Duodenal mucosa (tissue), 2 donors: ENCODE results near the gene OSBPL10.

Experiments used
- H3K27ac ChIP-seq: one replicate; pipeline ENCODE4 v1.7.0; 2013; ENCODE audit warnings: low read depth, low read length
- H3K27me3 ChIP-seq, 2 donors: one replicate each; pipeline ENCODE4 v1.7.0; 2013; ENCODE audit warnings: low read length in 2 of 2, control low read depth in 1 of 2; ENCODE audit not compliant: insufficient read depth in 2 of 2, control insufficient read depth in 1 of 2
- H3K36me3 ChIP-seq, 2 donors: one replicate each; pipeline ENCODE4 v1.7.0; 2013; ENCODE audit warnings: low read length in 2 of 2, control low read depth in 1 of 2; ENCODE audit not compliant: insufficient read depth in 2 of 2, control insufficient read depth in 1 of 2
- H3K4me1 ChIP-seq, 2 donors: one replicate each; pipeline ENCODE4 v1.7.0; 2013; ENCODE audit warnings: low read length in 2 of 2, control low read depth in 1 of 2; ENCODE audit not compliant: insufficient read depth in 2 of 2, control insufficient read depth in 1 of 2
- H3K4me3 ChIP-seq, 2 donors: one replicate each; pipeline ENCODE4 v1.7.0; 2013; ENCODE audit warnings: low read length in 2 of 2, low read depth in 1 of 2
- H3K9ac ChIP-seq, 2 donors: one replicate each; pipeline ENCODE4 v1.7.0; 2013; ENCODE audit warnings: low read length in 2 of 2, low read depth in 1 of 2
- H3K9me3 ChIP-seq, 2 donors: one replicate each; pipeline ENCODE4 v1.7.0; 2013; ENCODE audit warnings: low read length in 2 of 2, control low read depth in 1 of 2; ENCODE audit not compliant: control insufficient read depth in 1 of 2

Gene OSBPL10

GRCh38 chr3:31813197-31813596, 167.9 kb downstream of the OSBPL10 start:
- Histone ChIP-seq H3K27me3 (no peaks in the 10 kb centered on the region), H3K9me3 (no peaks in the 10 kb centered on the region), H3K9ac (no peak overlapping the region), H3K4me3 (no peak overlapping the region), H3K36me3 (no peaks in the 10 kb centered on the region), H3K27ac (no peak overlapping the region), H3K4me1 (no peaks in the 10 kb centered on the region)

DNA sequence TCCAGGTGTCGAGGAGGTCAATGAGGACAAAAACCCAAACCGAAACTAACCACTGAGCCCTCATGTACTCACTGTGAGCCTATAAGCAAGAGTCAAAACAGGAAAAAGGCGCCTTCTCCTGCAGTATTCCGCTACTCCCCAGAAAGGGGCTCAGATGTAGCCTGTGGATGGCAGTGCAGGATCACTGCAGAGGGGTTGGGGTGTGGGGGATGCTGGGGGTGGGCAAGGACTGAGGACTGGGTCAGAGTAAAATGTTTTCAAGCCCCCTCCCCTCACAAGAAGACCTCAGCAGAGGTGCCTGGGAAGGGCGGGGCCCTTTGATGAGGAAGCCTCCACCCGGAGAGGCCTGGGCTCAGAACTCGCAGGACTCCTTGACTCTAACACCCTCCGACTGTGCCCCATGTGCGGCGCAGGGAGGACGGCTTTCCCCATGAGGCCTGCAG, 170.1 kb downstream of the OSBPL10 start:
- H3K9me3 ChIP-seq: no peaks in the 10 kb centered on the region
- H3K27me3 ChIP-seq: no peaks in the 10 kb centered on the region
- no peak overlapping the region for H3K9ac ChIP-seq
- no peak overlapping the region for H3K4me3 ChIP-seq
- H3K27ac ChIP-seq: no peak overlapping the region
- no peaks in the 10 kb centered on the region for H3K36me3 ChIP-seq
- H3K4me1 ChIP-seq: no peaks in the 10 kb centered on the region

DNA sequence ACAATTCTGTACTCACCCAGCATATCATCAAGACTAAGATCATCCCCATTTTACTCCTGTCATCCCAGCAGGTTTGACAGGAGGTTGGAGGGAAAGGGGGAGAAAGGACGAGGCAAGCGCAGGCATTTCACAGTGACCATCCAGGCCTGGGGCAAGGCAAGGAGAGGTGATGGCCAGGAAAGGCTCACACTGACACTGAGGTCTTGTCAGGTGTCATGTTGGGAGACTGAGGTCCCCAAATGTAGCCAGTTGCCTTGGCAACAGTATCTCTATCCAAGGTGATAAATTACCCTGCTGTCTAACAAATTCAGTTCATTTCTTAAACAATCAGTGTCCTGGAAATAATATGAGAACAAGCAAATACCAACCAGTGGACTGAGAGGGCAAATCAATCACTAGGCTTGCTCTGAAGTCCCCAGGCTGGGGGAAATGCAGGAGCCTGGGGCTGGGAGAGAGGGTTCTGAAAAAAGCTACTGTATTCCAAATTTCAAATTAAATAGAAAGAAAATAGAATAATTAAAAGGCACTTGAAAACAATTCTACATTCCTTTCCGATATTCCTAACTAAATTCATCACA, 172.8 kb downstream of the OSBPL10 start:
- no peak overlapping the region for H3K27ac ChIP-seq
- H3K36me3 ChIP-seq: no peaks in the 10 kb centered on the region
- no peaks in the 10 kb centered on the region for H3K9me3 ChIP-seq
- H3K27me3 ChIP-seq: no peaks in the 10 kb centered on the region
- H3K4me3 ChIP-seq: no peak overlapping the region
- H3K4me1 ChIP-seq: no peaks in the 10 kb centered on the region
- H3K9ac ChIP-seq: no peak overlapping the region

GRCh38 chr3:31804251-31805051, 176.6 kb downstream of the OSBPL10 start:
- H3K4me3 ChIP-seq: no peak overlapping the region
- no peaks in the 10 kb centered on the region for H3K36me3 ChIP-seq
- H3K4me1 ChIP-seq: no peaks in the 10 kb centered on the region
- no peak overlapping the region for H3K9ac ChIP-seq
- no peaks in the 10 kb centered on the region for H3K9me3 ChIP-seq
- no peaks in the 10 kb centered on the region for H3K27me3 ChIP-seq
- H3K27ac ChIP-seq: no peak overlapping the region

GRCh38 chr3:31802981-31803740, 177.9 kb downstream of the OSBPL10 start:
- Histone ChIP-seq H3K27me3 (no peaks in the 10 kb centered on the region), H3K4me3 (no peak overlapping the region)

DNA sequence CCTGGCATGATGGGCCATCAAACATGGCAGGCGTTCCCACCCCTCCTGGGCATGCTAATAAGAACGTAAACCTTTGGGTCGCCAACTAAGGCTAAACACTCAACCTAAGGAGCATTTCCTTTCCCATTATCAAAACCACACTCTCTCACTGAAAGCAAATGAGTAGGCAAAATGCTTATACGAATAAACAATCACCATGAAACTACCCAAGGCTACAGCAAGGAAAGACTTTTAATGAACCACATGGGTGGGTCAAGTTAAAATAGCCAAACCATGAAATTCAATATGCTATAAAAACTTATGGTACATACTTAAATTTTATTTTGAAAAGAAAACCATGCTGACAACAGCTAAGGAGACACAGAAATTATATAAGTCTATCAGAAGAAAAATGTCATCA, 180.6 kb downstream of the OSBPL10 start:
- H3K9me3 ChIP-seq: no peaks in the 10 kb centered on the region
- H3K4me3 ChIP-seq: no peak overlapping the region
- no peak overlapping the region for H3K9ac ChIP-seq
- H3K4me1 ChIP-seq: no peaks in the 10 kb centered on the region
- no peak overlapping the region for H3K27ac ChIP-seq
- H3K27me3 ChIP-seq: no peaks in the 10 kb centered on the region
- no peaks in the 10 kb centered on the region for H3K36me3 ChIP-seq

More at GRCh38 chr3:31802981-31803740, 177.9 kb downstream of the OSBPL10 start:
- Histone ChIP-seq H3K36me3 (no peaks in the 10 kb centered on the region), H3K9me3 (no peaks in the 10 kb centered on the region), H3K4me1 (no peaks in the 10 kb centered on the region), H3K9ac (no peak overlapping the region), H3K27ac (no peak overlapping the region)

- Histone ChIP-seq H3K4me1 (no peaks in the 10 kb centered on the region), H3K27me3 (no peaks in the 10 kb centered on the region), H3K9ac (no peak overlapping the region), H3K27ac (no peak overlapping the region), H3K4me3 (no peak overlapping the region), H3K9me3 (no peaks in the 10 kb centered on the region), H3K36me3 (no peaks in the 10 kb centered on the region)
These were observed 182.2 kb downstream of the OSBPL10 start for GRCh38 chr3:31798840-31799239.

DNA sequence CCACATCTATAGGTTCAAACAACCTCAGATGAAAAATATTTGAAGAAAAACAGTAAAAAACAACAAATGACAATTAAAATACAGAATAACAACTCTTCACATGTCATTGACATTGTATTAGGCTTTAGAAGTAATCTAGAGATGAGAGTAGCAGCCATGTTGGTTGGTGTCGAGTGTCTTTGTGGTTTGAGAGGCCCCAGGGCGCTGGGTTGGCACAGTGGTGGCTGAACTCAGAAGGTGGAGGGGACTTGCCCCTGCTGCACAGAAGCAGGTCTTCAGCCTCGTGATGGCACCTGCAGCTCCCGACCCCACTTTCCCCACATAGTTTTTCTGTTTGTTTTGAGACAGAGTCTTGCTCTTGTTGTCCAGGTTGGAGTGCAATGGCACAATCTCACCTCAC, 187.2 kb downstream of the OSBPL10 start:
- no peak overlapping the region for H3K27ac ChIP-seq
- H3K9ac ChIP-seq: no peak overlapping the region
- no peaks in the 10 kb centered on the region for H3K27me3 ChIP-seq
- H3K4me1 ChIP-seq: no peaks in the 10 kb centered on the region
- H3K36me3 ChIP-seq: no peaks in the 10 kb centered on the region
- no peak overlapping the region for H3K4me3 ChIP-seq
- H3K9me3 ChIP-seq: no peaks in the 10 kb centered on the region

GRCh38 chr3:31791090-31791430, 190.0 kb downstream of the OSBPL10 start:
- Histone ChIP-seq H3K4me3 (no peak overlapping the region), H3K27ac (no peak overlapping the region), H3K27me3 (no peaks in the 10 kb centered on the region), H3K9ac (no peak overlapping the region), H3K9me3 (no peaks in the 10 kb centered on the region), H3K36me3 (no peaks in the 10 kb centered on the region), H3K4me1 (no peaks in the 10 kb centered on the region)
